Fibroblast of lung (primary cell): ENCODE results near the gene CSNK1G2. TPM values are rescaled to one million over a fixed set of nuclear protein-coding genes. Genes with fewer than 3 reads are reported as not detected.

Source experiments
- DNase-seq, 2 donors: peaks; one replicate each; pipeline versions ENCODE4 v3.0.0 to v3.0.0-alpha.2; 2010; ENCODE audit warnings: low read depth in 2 of 2
- H2AFZ ChIP-seq: 2 replicates; pipeline ENCODE4 v1.5.1; 2012; ENCODE audit warnings: low read length, control low read depth, inconsistent platforms
- H3K27ac ChIP-seq: 2 replicates; pipeline ENCODE4 v1.5.1; 2011; ENCODE audit warnings: low read length, control low read depth; ENCODE audit not compliant: insufficient read depth
- H3K27me3 ChIP-seq: 2 replicates; pipeline ENCODE4 v1.5.1; 2011; ENCODE audit warnings: mild to moderate bottlenecking, low read length; ENCODE audit not compliant: control insufficient read depth, insufficient read depth
- H3K36me3 ChIP-seq: 2 replicates; pipeline ENCODE4 v1.5.1; 2011; ENCODE audit warnings: low read length; ENCODE audit not compliant: control insufficient read depth, insufficient read depth
- H3K4me1 ChIP-seq: 2 replicates; pipeline ENCODE4 v1.5.1; 2011; ENCODE audit warnings: low read length; ENCODE audit not compliant: control insufficient read depth, insufficient read depth; ENCODE audit errors: extremely low read depth
- H3K4me2 ChIP-seq: 2 replicates; pipeline ENCODE4 v1.5.1; 2011; ENCODE audit warnings: low read length, control low read depth; ENCODE audit not compliant: insufficient read depth; ENCODE audit errors: extremely low read depth
- H3K4me3 ChIP-seq, 4 experiments: fragments of 200-600 bp in 1 of 4; sonication (generic) in 1 of 4; replicated peaks in 1 of 4; 2 replicates each; pipeline ENCODE4 v1.5.1; 2011 to 2016; ENCODE audit warnings: low read length in 4 of 4, low read depth in 3 of 4, mild to moderate bottlenecking in 3 of 4, control low read depth in 2 of 4, inconsistent platforms in 1 of 4, mixed read lengths in 1 of 4; ENCODE audit not compliant: insufficient read depth in 1 of 4; ENCODE audit errors: control extremely low read depth in 1 of 4
- H3K79me2 ChIP-seq: 2 replicates; pipeline ENCODE4 v1.5.1; 2012; ENCODE audit warnings: mild to moderate bottlenecking, low read length, inconsistent platforms; ENCODE audit not compliant: control insufficient read depth, insufficient read depth
- H3K9ac ChIP-seq: 2 replicates; pipeline ENCODE4 v1.5.1; 2011; ENCODE audit warnings: mild to moderate bottlenecking, low read length, control low read depth; ENCODE audit not compliant: insufficient read depth
- H3K9me3 ChIP-seq: 2 replicates; pipeline ENCODE4 v1.5.1; 2012; ENCODE audit warnings: low read depth, low read length; ENCODE audit not compliant: control insufficient read depth, insufficient read depth
- H4K20me1 ChIP-seq: 2 replicates; pipeline ENCODE4 v1.5.1; 2011; ENCODE audit warnings: low read length; ENCODE audit not compliant: control insufficient read depth, insufficient read depth; ENCODE audit errors: extremely low read depth
- EZH2 ChIP-seq: IDR thresholded peaks from 2 replicates; pipeline ENCODE4 v1.5.1; 2012; ENCODE audit warnings: low read length, control low read depth, mild to moderate bottlenecking; ENCODE audit errors: missing control alignments
- polyA plus RNA-seq, 2 donors: library from polyadenylated mRNA; depleted of rRNA in 1 of 2; stranded (reverse) in 1 of 2; unstranded in 1 of 2; fragments of >200 nt; gene quantifications; 2 replicates each; pipeline ENCODE4 v1.2.1, GENCODE V29; 2011 to 2012; ENCODE audit warnings: missing spikeins in 1 of 2
- total RNA-seq: library from RNA; depleted of rRNA; stranded (reverse); fragments of >200 nt; gene quantifications from 2 replicates; pipeline ENCODE4 v1.2.1, GENCODE V29; 2014
- TF ChIP-seq, protein P1 (sequence below), 2 donors: IDR thresholded peaks in 1 of 2; conservative IDR thresholded peaks in 1 of 2; 1 replicate in 1 of 2; 2 replicates in 1 of 2; pipeline ENCODE4 v1.5.1; 2011 to 2012; ENCODE audit warnings: low read length in 2 of 2, control low read depth in 1 of 2, inconsistent platforms in 1 of 2, low read depth in 1 of 2, mild to moderate bottlenecking in 1 of 2

CSNK1G2 gene
- total and polyA plus RNA-seq, 2 donors (not counting 1 experiment from before 2014, with no cell fraction given): 21.2 to 58.6 TPM

DNA sequence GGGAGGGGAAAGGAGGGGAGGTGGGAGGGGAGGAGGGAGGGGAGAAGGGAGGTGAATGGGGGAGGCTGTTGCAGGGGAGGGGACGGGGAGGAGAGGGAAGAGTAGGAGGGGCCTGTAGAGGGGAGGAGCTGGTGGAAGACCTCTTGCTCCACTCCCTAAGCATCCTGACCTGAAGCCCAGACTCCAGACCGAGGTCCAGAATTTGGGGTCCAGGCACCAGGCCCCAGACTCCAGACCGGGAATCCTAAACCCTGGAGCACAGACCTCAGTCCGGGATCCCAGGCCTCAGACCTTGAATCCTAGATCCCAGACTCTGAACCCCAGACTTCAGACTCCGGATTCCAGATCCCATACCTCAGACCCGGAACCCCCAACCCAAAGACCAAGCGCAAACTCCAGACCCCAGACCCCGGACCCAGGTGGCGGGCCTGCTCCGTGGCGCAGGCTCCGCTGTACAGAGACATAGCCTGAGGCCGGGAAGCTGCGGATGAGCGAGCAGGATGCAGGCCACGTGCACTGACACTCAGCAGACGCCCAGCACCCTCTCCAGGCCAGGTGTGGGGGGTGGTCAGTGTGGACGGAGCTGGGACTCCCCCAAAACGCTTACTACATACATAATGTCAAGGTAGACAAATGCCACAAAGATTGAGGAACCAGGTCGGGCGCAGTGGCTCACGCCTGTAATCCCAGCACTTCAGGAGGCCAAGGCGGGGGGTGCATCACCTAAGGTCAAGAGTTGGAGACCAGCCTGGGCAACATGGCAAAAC, 75.3 kb downstream of the CSNK1G2 start:
- Histone ChIP-seq H2AFZ (no peak overlapping the region), H3K9ac (no peak overlapping the region), H3K27me3 (no peaks in the 10 kb centered on the region), H3K9me3 (no peaks in the 10 kb centered on the region), H4K20me1 (no peaks in the 10 kb centered on the region), H3K36me3 (peaks cover under 1% of the 10 kb centered on the region), H3K4me3 (peak overlapping the region in 3 of 4 experiments; percentile 10 to 48 (median 42)), H3K4me2 (peak overlapping the region; percentile 25), H3K79me2 (peaks cover 18% of the 10 kb centered on the region), H3K27ac (peak overlapping the region; percentile 32), H3K4me1 (no peaks in the 10 kb centered on the region)
- TF ChIP-seq, protein P1, sequence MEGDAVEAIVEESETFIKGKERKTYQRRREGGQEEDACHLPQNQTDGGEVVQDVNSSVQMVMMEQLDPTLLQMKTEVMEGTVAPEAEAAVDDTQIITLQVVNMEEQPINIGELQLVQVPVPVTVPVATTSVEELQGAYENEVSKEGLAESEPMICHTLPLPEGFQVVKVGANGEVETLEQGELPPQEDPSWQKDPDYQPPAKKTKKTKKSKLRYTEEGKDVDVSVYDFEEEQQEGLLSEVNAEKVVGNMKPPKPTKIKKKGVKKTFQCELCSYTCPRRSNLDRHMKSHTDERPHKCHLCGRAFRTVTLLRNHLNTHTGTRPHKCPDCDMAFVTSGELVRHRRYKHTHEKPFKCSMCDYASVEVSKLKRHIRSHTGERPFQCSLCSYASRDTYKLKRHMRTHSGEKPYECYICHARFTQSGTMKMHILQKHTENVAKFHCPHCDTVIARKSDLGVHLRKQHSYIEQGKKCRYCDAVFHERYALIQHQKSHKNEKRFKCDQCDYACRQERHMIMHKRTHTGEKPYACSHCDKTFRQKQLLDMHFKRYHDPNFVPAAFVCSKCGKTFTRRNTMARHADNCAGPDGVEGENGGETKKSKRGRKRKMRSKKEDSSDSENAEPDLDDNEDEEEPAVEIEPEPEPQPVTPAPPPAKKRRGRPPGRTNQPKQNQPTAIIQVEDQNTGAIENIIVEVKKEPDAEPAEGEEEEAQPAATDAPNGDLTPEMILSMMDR (conservative IDR thresholded peaks at IDR 0.05 in 1 of 2, IDR thresholded peaks at IDR 0.05 in 1 of 2; ENCODE audit: low read depth in 1 of 2, low read length in 2 of 2): no peak
- no peak for TF ChIP-seq EZH2
- DNase-seq: peak; percentile 83 to 91

- no peak for DNase-seq
- Histone ChIP-seq H3K9me3 (no peaks in the 10 kb centered on the region), H3K79me2 (peaks cover 12% of the 10 kb centered on the region), H3K4me1 (no peaks in the 10 kb centered on the region), H3K4me2 (no peak overlapping the region), H2AFZ (no peak overlapping the region), H4K20me1 (no peaks in the 10 kb centered on the region), H3K27ac (no peak overlapping the region), H3K27me3 (no peaks in the 10 kb centered on the region), H3K9ac (no peak overlapping the region), H3K36me3 (no peaks in the 10 kb centered on the region), H3K4me3 (no peak overlapping the region)
- TF ChIP-seq EZH2: no peak
- TF ChIP-seq, protein P1 (conservative IDR thresholded peaks at IDR 0.05 in 1 of 2, IDR thresholded peaks at IDR 0.05 in 1 of 2; ENCODE audit: low read depth in 1 of 2, low read length in 2 of 2): no peak
Observed at GRCh38 chr19:2018752-2019151, 77.8 kb downstream of the CSNK1G2 start.

DNA sequence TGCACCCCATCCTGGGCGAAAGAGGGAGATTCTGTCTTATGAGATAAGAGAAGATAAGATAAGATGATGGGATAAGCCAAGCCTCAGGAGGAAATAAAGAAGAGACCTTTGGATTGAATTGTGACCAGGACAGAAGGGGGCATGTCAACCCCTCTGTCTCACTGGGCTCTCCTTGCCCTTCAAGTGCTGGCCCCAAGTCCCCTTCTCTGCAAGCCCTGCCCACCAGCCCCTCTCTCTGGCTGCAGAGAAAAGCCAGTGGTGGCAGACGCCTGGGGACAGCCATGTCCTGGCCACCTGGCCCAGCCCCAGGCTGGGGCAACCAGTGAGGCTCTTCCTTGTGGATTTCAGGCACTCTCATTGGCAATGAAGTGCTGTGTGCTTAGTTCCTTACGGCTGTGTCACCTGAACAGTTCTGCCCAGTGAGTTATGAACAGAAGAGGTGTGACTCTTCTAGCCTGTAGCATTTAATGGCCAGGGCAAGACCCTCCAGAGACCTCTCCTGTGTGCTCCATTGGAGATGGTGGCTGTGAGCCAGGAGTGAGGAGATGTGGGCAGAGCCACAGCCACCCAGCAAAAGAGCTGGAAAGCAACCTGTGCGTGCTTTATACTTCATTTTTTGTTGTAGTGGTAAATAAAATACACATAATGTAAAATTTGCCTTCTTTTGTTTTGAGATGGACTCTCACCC, 80.6 kb downstream of the CSNK1G2 start:
- no peaks in the 10 kb centered on the region for H3K79me2 ChIP-seq
- H3K27me3 ChIP-seq: no peaks in the 10 kb centered on the region
- no peak for TF ChIP-seq EZH2
- TF ChIP-seq, protein P1 (conservative IDR thresholded peaks at IDR 0.05 in 1 of 2, IDR thresholded peaks at IDR 0.05 in 1 of 2; ENCODE audit: low read depth in 1 of 2, low read length in 2 of 2): no peak
- H3K9me3 ChIP-seq: no peaks in the 10 kb centered on the region
- no peak overlapping the region for H3K27ac ChIP-seq
- H3K36me3 ChIP-seq: no peaks in the 10 kb centered on the region
- H3K4me1 ChIP-seq: no peaks in the 10 kb centered on the region
- DNase-seq: no peak
- H4K20me1 ChIP-seq: no peaks in the 10 kb centered on the region
- H3K4me2 ChIP-seq: no peak overlapping the region
- H2AFZ ChIP-seq: no peak overlapping the region
- no peak overlapping the region for H3K9ac ChIP-seq
- H3K4me3 ChIP-seq: no peak overlapping the region
